Activated CD8-positive, alpha-beta T cell treated with anti-CD3 and anti-CD28 coated beads for 36 hours (primary cell): ENCODE measurements around the gene SCT. TPM values are rescaled to one million over a fixed set of nuclear protein-coding genes. Genes with fewer than 3 reads are reported as not detected.

Source experiments
- ATAC-seq: fragments of 200-7000 bp; cut with Tn5 transposase; one replicate; pipeline ENCODE4 v1.10.0; 2021; ENCODE audit warnings: mild to moderate bottlenecking, moderate library complexity
- CTCF ChIA-PET: fragments of 350-600 bp; sonication (Branson Sonifier 250); formaldehyde crosslinking; loops from one replicate; lab custom pipeline; 2021; ENCODE audit warnings: antibody characterized with exemption; lab: Charles Lee
- POLR2A ChIA-PET: fragments of 350-600 bp; sonication (Branson Sonifier 250); formaldehyde crosslinking; loops from one replicate; lab custom pipeline; 2021; ENCODE audit warnings: antibody characterized with exemption; lab: Charles Lee
- DNase-seq: peaks from one replicate; pipeline ENCODE4 v3.0.0-alpha.2; 2020
- H3K27ac Mint-ChIP-seq: one replicate; pipeline ENCODE4 v1.8.0; 2021; ENCODE audit warnings: mild to moderate bottlenecking, mixed read lengths
- H3K27me3 Mint-ChIP-seq: one replicate; pipeline ENCODE4 v1.8.0; 2021; ENCODE audit warnings: mixed read lengths
- H3K36me3 Mint-ChIP-seq: one replicate; pipeline ENCODE4 v1.8.0; 2021; ENCODE audit warnings: low read depth, mixed read lengths
- H3K4me1 Mint-ChIP-seq: one replicate; pipeline ENCODE4 v1.8.0; 2021; ENCODE audit warnings: low read depth, mixed read lengths
- H3K4me3 Mint-ChIP-seq: one replicate; pipeline ENCODE4 v1.8.0; 2021; ENCODE audit warnings: mild to moderate bottlenecking, moderate library complexity, mixed read lengths
- H3K9me3 Mint-ChIP-seq: one replicate; pipeline ENCODE4 v1.8.0; 2021; ENCODE audit warnings: mixed read lengths
- CTCF ChIP-seq: fragments of 200-600 bp; IDR thresholded peaks from one replicate; pipeline ENCODE4 v1.8.0; 2022; ENCODE audit warnings: antibody characterized with exemption, mild to moderate bottlenecking
- intact Hi-C: fragments of 100-400 bp; cut with micrococcal nuclease; formaldehyde crosslinking; loops from one replicate; pipeline ENCODE4 v1.10.0; 2022
- total RNA-seq, 2 experiments: library from RNA; stranded (reverse); gene quantifications; one replicate each; pipeline ENCODE4 v1.2.3, GENCODE V29; 2021

Gene SCT, protein sequence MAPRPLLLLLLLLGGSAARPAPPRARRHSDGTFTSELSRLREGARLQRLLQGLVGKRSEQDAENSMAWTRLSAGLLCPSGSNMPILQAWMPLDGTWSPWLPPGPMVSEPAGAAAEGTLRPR
- total RNA-seq, result not detected

- no peak for TF ChIP-seq CTCF
- Mint-ChIP-seq H3K36me3 (peaks cover 4% of the 10 kb centered on the region), H3K4me1 (peaks cover 22% of the 10 kb centered on the region), H3K9me3 (no peaks in the 10 kb centered on the region), H3K27ac (no peak within 1 kb of the TSS), H3K27me3 (peaks cover 21% of the 10 kb centered on the region), H3K4me3 (no peak within 1 kb of the TSS)
- intact Hi-C loops, result no loop called here
- ATAC-seq, result no peak
- ChIA-PET POLR2A (interaction anchor here (0.7 to 1.5 kb wide), 5 partner anchors 11 to 72 kb away, joined by 3 to 4 read pairs (median 4); partner anchors contain the start of gene IRF7), CTCF (interaction anchor here (1.8 kb wide), 1 partner anchor 72 kb away, joined by 4 read pairs; no protein-coding TSS in a partner anchor)
- DNase-seq, result no peak
These were observed at the start of gene SCT for GRCh38 chr11:626475-627307. SCT (minus strand) TSS chr11:627181; CDS start chr11:627143, 38 bp downstream.

DNA sequence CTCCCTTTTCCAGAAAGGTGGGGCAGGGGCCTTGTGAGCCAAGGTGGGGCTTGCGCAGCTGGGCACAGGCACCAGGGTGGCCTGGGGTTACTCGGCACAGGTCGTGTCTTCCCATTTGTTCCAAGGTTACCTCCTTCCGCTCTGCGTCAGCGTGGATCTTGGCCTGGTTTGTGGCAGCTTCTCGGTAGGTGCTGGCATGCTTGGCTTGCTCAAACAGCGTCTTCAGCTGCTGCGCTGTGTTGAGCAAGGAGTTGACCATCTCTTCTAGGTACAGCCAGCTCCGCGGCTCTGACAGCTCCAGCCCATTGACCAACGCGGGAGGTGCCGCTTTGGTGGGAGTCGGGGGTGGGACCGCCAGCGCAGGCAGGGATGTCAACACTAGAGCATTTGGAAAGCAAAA is 47.4 kb upstream of the SCT start:
- DNase-seq, result no peak
- Mint-ChIP-seq H3K36me3 (peaks cover 28% of the 10 kb centered on the region), H3K4me1 (no peaks in the 10 kb centered on the region), H3K27ac (no peak overlapping the region), H3K4me3 (no peak overlapping the region), H3K27me3 (no peaks in the 10 kb centered on the region), H3K9me3 (no peaks in the 10 kb centered on the region)
- ChIA-PET POLR2A (interaction anchor here (1.0 to 1.1 kb wide), 2 partner anchors 21 to 168 kb away, joined by 3 read pairs; partner anchors contain the start of gene TMEM80), CTCF (interaction anchor here (0.8 to 1.7 kb wide), 5 partner anchors 11 to 155 kb away, joined by 3 to 6 read pairs (median 3); no protein-coding TSS in a partner anchor)
- intact Hi-C loops, result no loop called here
- no peak for TF ChIP-seq CTCF
- no peak for ATAC-seq

GRCh38 chr11:673866-674265 is 46.9 kb upstream of the SCT start:
- ATAC-seq (no peak), DNase-seq (no peak)
- H3K36me3 Mint-ChIP-seq, result peaks cover 28% of the 10 kb centered on the region
- H3K4me3 Mint-ChIP-seq, result no peak overlapping the region
- no peak overlapping the region for H3K27ac Mint-ChIP-seq
- intact Hi-C loops, result no loop called here
- no peak for TF ChIP-seq CTCF
- ChIA-PET CTCF (interaction anchor here (0.8 to 1.7 kb wide), 6 partner anchors 10 to 155 kb away, joined by 3 to 6 read pairs (median 3); no protein-coding TSS in a partner anchor), POLR2A (interaction anchor here (0.7 to 1.1 kb wide), 3 partner anchors 13 to 167 kb away, joined by 3 read pairs; partner anchors contain the start of gene TMEM80)
- no peaks in the 10 kb centered on the region for H3K9me3 Mint-ChIP-seq
- H3K27me3 Mint-ChIP-seq, result no peaks in the 10 kb centered on the region
- H3K4me1 Mint-ChIP-seq, result no peaks in the 10 kb centered on the region

GRCh38 chr11:665704-666281 is 38.8 kb upstream of the SCT start:
- POLR2A ChIA-PET, result interaction anchor here (0.7 kb wide), 1 partner anchor 18 kb away, joined by 4 read pairs; no protein-coding TSS in a partner anchor

More at GRCh38 chr11:665704-666281, 38.8 kb upstream of the SCT start:
- Mint-ChIP-seq H3K27me3 (no peaks in the 10 kb centered on the region), H3K27ac (no peak overlapping the region), H3K36me3 (peaks cover 9% of the 10 kb centered on the region), H3K4me1 (no peaks in the 10 kb centered on the region), H3K9me3 (no peaks in the 10 kb centered on the region), H3K4me3 (no peak overlapping the region)
- ATAC-seq (no peak), DNase-seq (no peak)
- CTCF ChIA-PET, result interaction anchor here (1.5 kb wide), 1 partner anchor 26 kb away, joined by 4 read pairs; no protein-coding TSS in a partner anchor
- no peak for TF ChIP-seq CTCF
- intact Hi-C loops, result no loop called here
